Osteoblast (primary cell): ENCODE measurements around the gene MYH11. TPM values are rescaled to one million over a fixed set of nuclear protein-coding genes. Genes with fewer than 3 reads are reported as not detected.

Source experiments
- DNase-seq: peaks from one replicate; pipeline ENCODE4 v3.0.0; 2011; ENCODE audit warnings: low spot score, mixed read lengths; ENCODE audit not compliant: insufficient read length; ENCODE audit errors: missing footprints
- H2AFZ ChIP-seq: 2 replicates; pipeline ENCODE4 v1.6.0; 2011; ENCODE audit warnings: mild to moderate bottlenecking, low read length
- H3K27ac ChIP-seq: 2 replicates; pipeline ENCODE4 v1.5.1; 2011; ENCODE audit warnings: mild to moderate bottlenecking, low read depth, low read length, moderate library complexity
- H3K27me3 ChIP-seq: 2 replicates; pipeline ENCODE4 v1.6.0; 2012; ENCODE audit warnings: mild to moderate bottlenecking, control low read depth, inconsistent platforms, low read length, moderate library complexity; ENCODE audit not compliant: insufficient read depth
- H3K36me3 ChIP-seq: 2 replicates; pipeline ENCODE4 v1.5.1; 2011; ENCODE audit warnings: mild to moderate bottlenecking, low read length, control low read depth, moderate library complexity; ENCODE audit not compliant: insufficient read depth
- H3K4me1 ChIP-seq: 2 replicates; pipeline ENCODE4 v1.5.1; 2011; ENCODE audit warnings: mild to moderate bottlenecking, low read length, control low read depth, moderate library complexity; ENCODE audit not compliant: insufficient read depth
- H3K4me2 ChIP-seq: 2 replicates; pipeline ENCODE4 v1.6.0; 2011; ENCODE audit warnings: mild to moderate bottlenecking, low read length; ENCODE audit not compliant: insufficient read depth
- H3K4me3 ChIP-seq: fragments of 200-600 bp; sonication (generic); 3 replicates; pipeline ENCODE4 v1.5.1; 2012; ENCODE audit warnings: mild to moderate bottlenecking, low read length, inconsistent platforms; ENCODE audit not compliant: insufficient read depth
- H3K79me2 ChIP-seq: 2 replicates; pipeline ENCODE4 v1.6.0; 2012; ENCODE audit warnings: mild to moderate bottlenecking, low read length, control low read depth, inconsistent platforms; ENCODE audit not compliant: insufficient read depth
- H3K9me3 ChIP-seq: 2 replicates; pipeline ENCODE4 v1.5.1; 2011; ENCODE audit warnings: low read depth, low read length, control low read depth
- H4K20me1 ChIP-seq: 2 replicates; pipeline ENCODE4 v1.6.0; 2012; ENCODE audit warnings: mild to moderate bottlenecking, low read length, control low read depth; ENCODE audit not compliant: insufficient read depth
- total RNA-seq: library from RNA; depleted of rRNA; stranded (reverse); fragments of >200 nt; gene quantifications from 2 replicates; pipeline ENCODE4 v1.2.3, GENCODE V29; 2012
- TF ChIP-seq, protein P1 (sequence below): IDR thresholded peaks from 2 replicates; pipeline ENCODE4 v1.5.1; 2011; ENCODE audit warnings: mild to moderate bottlenecking, low read depth, low read length, moderate library complexity; ENCODE audit errors: extremely low read depth

The MYH11 gene
- total RNA-seq, 1 donor, result under 0.01 TPM

- peaks cover 27% of the 10 kb centered on the region for H3K79me2 ChIP-seq
- H3K4me2 ChIP-seq, result no peak overlapping the region
- TF ChIP-seq, protein P1, sequence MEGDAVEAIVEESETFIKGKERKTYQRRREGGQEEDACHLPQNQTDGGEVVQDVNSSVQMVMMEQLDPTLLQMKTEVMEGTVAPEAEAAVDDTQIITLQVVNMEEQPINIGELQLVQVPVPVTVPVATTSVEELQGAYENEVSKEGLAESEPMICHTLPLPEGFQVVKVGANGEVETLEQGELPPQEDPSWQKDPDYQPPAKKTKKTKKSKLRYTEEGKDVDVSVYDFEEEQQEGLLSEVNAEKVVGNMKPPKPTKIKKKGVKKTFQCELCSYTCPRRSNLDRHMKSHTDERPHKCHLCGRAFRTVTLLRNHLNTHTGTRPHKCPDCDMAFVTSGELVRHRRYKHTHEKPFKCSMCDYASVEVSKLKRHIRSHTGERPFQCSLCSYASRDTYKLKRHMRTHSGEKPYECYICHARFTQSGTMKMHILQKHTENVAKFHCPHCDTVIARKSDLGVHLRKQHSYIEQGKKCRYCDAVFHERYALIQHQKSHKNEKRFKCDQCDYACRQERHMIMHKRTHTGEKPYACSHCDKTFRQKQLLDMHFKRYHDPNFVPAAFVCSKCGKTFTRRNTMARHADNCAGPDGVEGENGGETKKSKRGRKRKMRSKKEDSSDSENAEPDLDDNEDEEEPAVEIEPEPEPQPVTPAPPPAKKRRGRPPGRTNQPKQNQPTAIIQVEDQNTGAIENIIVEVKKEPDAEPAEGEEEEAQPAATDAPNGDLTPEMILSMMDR, result no peak
- H3K27ac ChIP-seq, result no peak overlapping the region
- H3K27me3 ChIP-seq, result no peaks in the 10 kb centered on the region
- H3K4me3 ChIP-seq, result no peak overlapping the region
- H4K20me1 ChIP-seq, result no peaks in the 10 kb centered on the region
- peaks cover 33% of the 10 kb centered on the region for H3K4me1 ChIP-seq
- no peaks in the 10 kb centered on the region for H3K9me3 ChIP-seq
- H3K36me3 ChIP-seq, result peaks cover 13% of the 10 kb centered on the region
- no peak overlapping the region for H2AFZ ChIP-seq
- DNase-seq, result no peak
Observed at GRCh38 chr16:15876503-15876902, 19.7 kb upstream of the MYH11 start.

DNA sequence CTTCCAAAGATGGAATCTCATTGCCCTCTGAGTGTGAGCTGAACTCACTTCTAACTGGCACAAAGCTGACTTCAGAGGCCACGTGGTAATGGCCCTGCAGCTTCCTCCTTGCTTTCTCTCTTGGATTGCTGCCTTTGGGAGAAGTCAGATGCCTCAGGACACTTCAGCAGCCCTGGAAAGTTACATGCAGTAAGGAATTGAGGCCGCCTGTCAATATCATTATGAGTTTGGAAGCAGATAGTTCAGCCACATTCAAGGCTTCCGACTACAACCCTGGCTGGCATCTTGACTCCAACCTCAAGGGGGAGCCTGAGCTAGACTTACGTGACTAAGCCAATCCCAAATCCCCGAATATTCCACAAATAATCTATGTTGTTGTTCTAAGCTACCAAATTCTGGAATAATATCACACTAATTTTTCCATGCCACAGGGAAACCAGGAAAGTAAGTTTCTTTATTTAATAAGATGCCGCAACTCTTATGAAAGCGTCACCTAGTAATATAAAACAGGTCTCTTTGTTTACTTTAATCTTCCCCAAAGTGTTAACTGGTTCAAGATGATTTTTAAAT lies 18.0 kb upstream of the MYH11 start:
- H3K4me1 ChIP-seq, result peaks cover 17% of the 10 kb centered on the region
- no peak overlapping the region for H3K27ac ChIP-seq
- H4K20me1 ChIP-seq, result no peaks in the 10 kb centered on the region
- H3K4me3 ChIP-seq, result no peak overlapping the region
- DNase-seq, result no peak
- H3K27me3 ChIP-seq, result no peaks in the 10 kb centered on the region
- TF ChIP-seq, protein P1, result peak; percentile 92
- H2AFZ ChIP-seq, result peak overlapping the region; percentile 55
- peaks cover 20% of the 10 kb centered on the region for H3K79me2 ChIP-seq
- peaks cover 17% of the 10 kb centered on the region for H3K36me3 ChIP-seq
- H3K9me3 ChIP-seq, result no peaks in the 10 kb centered on the region
- no peak overlapping the region for H3K4me2 ChIP-seq

GRCh38 chr16:15873737-15874136 lies 16.9 kb upstream of the MYH11 start:
- TF ChIP-seq, protein P1, result no peak
- DNase-seq, result no peak
- no peak overlapping the region for H3K4me3 ChIP-seq
- no peak overlapping the region for H2AFZ ChIP-seq
- peaks cover 25% of the 10 kb centered on the region for H3K36me3 ChIP-seq
- H4K20me1 ChIP-seq, result no peaks in the 10 kb centered on the region
- peak overlapping the region; percentile 12 for H3K27ac ChIP-seq
- H3K9me3 ChIP-seq, result no peaks in the 10 kb centered on the region
- H3K4me1 ChIP-seq, result peaks cover 7% of the 10 kb centered on the region
- peaks cover 18% of the 10 kb centered on the region for H3K79me2 ChIP-seq
- H3K27me3 ChIP-seq, result no peaks in the 10 kb centered on the region
- H3K4me2 ChIP-seq, result no peak overlapping the region

DNA sequence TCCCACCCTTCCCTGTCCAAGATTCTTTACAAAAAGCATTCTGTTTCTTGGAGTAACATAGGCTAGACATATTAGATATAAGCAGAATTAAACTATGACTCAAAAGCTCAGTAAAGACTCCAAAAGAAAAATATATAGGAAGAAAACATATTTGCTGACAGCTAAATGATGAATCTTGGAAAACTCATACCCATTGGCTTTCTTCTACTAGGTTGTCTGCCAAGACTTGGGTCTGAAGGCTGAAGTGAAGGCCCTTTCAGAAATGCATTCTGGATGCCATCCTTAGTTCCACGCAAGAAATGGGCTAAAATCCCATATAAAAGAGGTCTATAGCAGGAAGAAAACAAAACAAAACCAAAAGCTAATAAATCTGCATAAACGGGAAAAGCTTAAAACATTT lies 16.5 kb upstream of the MYH11 start:
- Histone ChIP-seq H3K36me3 (peaks cover 24% of the 10 kb centered on the region), H3K27ac (peak overlapping the region; percentile 12), H3K4me2 (no peak overlapping the region), H3K27me3 (no peaks in the 10 kb centered on the region), H4K20me1 (no peaks in the 10 kb centered on the region), H3K79me2 (peaks cover 13% of the 10 kb centered on the region), H3K9me3 (no peaks in the 10 kb centered on the region), H3K4me1 (peaks cover 2% of the 10 kb centered on the region), H3K4me3 (no peak overlapping the region), H2AFZ (no peak overlapping the region)
- DNase-seq, result no peak
- TF ChIP-seq, protein P1, result no peak
